Stimulated activated naive CD8-positive, alpha-beta T cell treated with anti-CD3 and anti-CD28 coated beads, Interleukin-15, Interleukin-2, amounts not matched to agents 100 ng/mL and 50 ng/mL, for 24 hours (primary cell): ENCODE measurements around the gene LAGE3.

ENCODE experiments used
- H3K27ac Mint-ChIP-seq: one replicate; pipeline ENCODE4 v1.8.0; 2021; ENCODE audit warnings: mild to moderate bottlenecking, mixed read lengths
- H3K27me3 Mint-ChIP-seq: one replicate; pipeline ENCODE4 v1.8.0; 2021; ENCODE audit warnings: mixed read lengths
- H3K36me3 Mint-ChIP-seq: one replicate; pipeline ENCODE4 v1.8.0; 2021; ENCODE audit warnings: low read depth, mixed read lengths
- H3K4me1 Mint-ChIP-seq: one replicate; pipeline ENCODE4 v1.8.0; 2021; ENCODE audit warnings: low read depth, mixed read lengths
- H3K4me3 Mint-ChIP-seq: one replicate; pipeline ENCODE4 v1.8.0; 2021; ENCODE audit warnings: mild to moderate bottlenecking, mixed read lengths
- H3K9me3 Mint-ChIP-seq: one replicate; pipeline ENCODE4 v1.8.0; 2021; ENCODE audit warnings: mixed read lengths

LAGE3 gene

GRCh38 chrX:154487518-154488290, 8.6 kb upstream of the LAGE3 start:
- Mint-ChIP-seq H3K27ac (no peak overlapping the region), H3K9me3 (no peaks in the 10 kb centered on the region), H3K4me3 (peak overlapping the region; percentile 23), H3K4me1 (peaks cover 42% of the 10 kb centered on the region), H3K36me3 (peaks cover 14% of the 10 kb centered on the region), H3K27me3 (no peaks in the 10 kb centered on the region)

- Mint-ChIP-seq H3K4me1 (peaks cover 42% of the 10 kb centered on the region), H3K27me3 (no peaks in the 10 kb centered on the region), H3K9me3 (no peaks in the 10 kb centered on the region), H3K36me3 (peaks cover 14% of the 10 kb centered on the region), H3K27ac (peak within 1 kb of the TSS; percentile 77), H3K4me3 (peak within 1 kb of the TSS; percentile 78)
Measured at GRCh38 chrX:154486396-154487207, 7.5 kb upstream of the LAGE3 start, which contains the start of gene UBL4A. TSS of gene UBL4A (minus strand) at chrX:154486615. CDS start at chrX:154486584, 31 bp downstream.

- Mint-ChIP-seq H3K9me3 (no peaks in the 10 kb centered on the region), H3K4me1 (peaks cover 39% of the 10 kb centered on the region), H3K27me3 (no peaks in the 10 kb centered on the region), H3K27ac (no peak overlapping the region), H3K4me3 (peak overlapping the region; percentile 71), H3K36me3 (peaks cover 14% of the 10 kb centered on the region)
Measured at GRCh38 chrX:154486052-154486395, 6.9 kb upstream of the LAGE3 start.

GRCh38 chrX:154485150-154486051, 6.3 kb upstream of the LAGE3 start:
- Mint-ChIP-seq H3K27ac (peak overlapping the region; percentile 31), H3K36me3 (peaks cover 14% of the 10 kb centered on the region), H3K9me3 (no peaks in the 10 kb centered on the region), H3K27me3 (no peaks in the 10 kb centered on the region), H3K4me1 (peaks cover 36% of the 10 kb centered on the region), H3K4me3 (peak overlapping the region; percentile 71)

- H3K36me3 Mint-ChIP-seq, result peaks cover 14% of the 10 kb centered on the region
- H3K9me3 Mint-ChIP-seq, result no peaks in the 10 kb centered on the region
- no peaks in the 10 kb centered on the region for H3K27me3 Mint-ChIP-seq
- H3K4me1 Mint-ChIP-seq, result peaks cover 35% of the 10 kb centered on the region
- H3K4me3 Mint-ChIP-seq, result peak overlapping the region; percentile 71
- peak overlapping the region; percentile 40 for H3K27ac Mint-ChIP-seq
Measured at GRCh38 chrX:154484255-154485149, 5.4 kb upstream of the LAGE3 start.

- H3K9me3 Mint-ChIP-seq, result no peaks in the 10 kb centered on the region
- H3K4me1 Mint-ChIP-seq, result peaks cover 29% of the 10 kb centered on the region
- no peak overlapping the region for H3K4me3 Mint-ChIP-seq
- no peaks in the 10 kb centered on the region for H3K27me3 Mint-ChIP-seq
- peaks cover 14% of the 10 kb centered on the region for H3K36me3 Mint-ChIP-seq
- H3K27ac Mint-ChIP-seq, result peak overlapping the region; percentile 37
Measured at GRCh38 chrX:154483325-154483724, 4.2 kb upstream of the LAGE3 start.

- H3K9me3 Mint-ChIP-seq, result no peaks in the 10 kb centered on the region
- no peaks in the 10 kb centered on the region for H3K27me3 Mint-ChIP-seq
- peaks cover 9% of the 10 kb centered on the region for H3K36me3 Mint-ChIP-seq
- H3K4me3 Mint-ChIP-seq, result no peak overlapping the region
- H3K27ac Mint-ChIP-seq, result no peak overlapping the region
- H3K4me1 Mint-ChIP-seq, result peaks cover 29% of the 10 kb centered on the region
Measured at GRCh38 chrX:154482786-154483185, 3.7 kb upstream of the LAGE3 start.

GRCh38 chrX:154481911-154482601, 3.0 kb upstream of the LAGE3 start:
- H3K27ac Mint-ChIP-seq, result no peak overlapping the region
- H3K27me3 Mint-ChIP-seq, result no peaks in the 10 kb centered on the region
- H3K4me3 Mint-ChIP-seq, result no peak overlapping the region
- H3K36me3 Mint-ChIP-seq, result peaks cover 9% of the 10 kb centered on the region
- no peaks in the 10 kb centered on the region for H3K9me3 Mint-ChIP-seq
- peaks cover 30% of the 10 kb centered on the region for H3K4me1 Mint-ChIP-seq

- H3K9me3 Mint-ChIP-seq, result no peaks in the 10 kb centered on the region
- H3K4me1 Mint-ChIP-seq, result peaks cover 28% of the 10 kb centered on the region
- H3K4me3 Mint-ChIP-seq, result no peak overlapping the region
Measured at GRCh38 chrX:154481195-154481594, 2.1 kb upstream of the LAGE3 start.

GRCh38 chrX:154477891-154478477, 1.1 kb downstream of the LAGE3 start:
- no peaks in the 10 kb centered on the region for H3K27me3 Mint-ChIP-seq
- H3K27ac Mint-ChIP-seq, result peak overlapping the region; percentile 55
- H3K4me1 Mint-ChIP-seq, result peaks cover 20% of the 10 kb centered on the region
- no peaks in the 10 kb centered on the region for H3K9me3 Mint-ChIP-seq
- peak overlapping the region; percentile 86 for H3K4me3 Mint-ChIP-seq
- H3K36me3 Mint-ChIP-seq, result peaks cover 5% of the 10 kb centered on the region

More at GRCh38 chrX:154481195-154481594, 2.1 kb upstream of the LAGE3 start:
- H3K27me3 Mint-ChIP-seq, result no peaks in the 10 kb centered on the region
- no peak overlapping the region for H3K27ac Mint-ChIP-seq
- peaks cover 9% of the 10 kb centered on the region for H3K36me3 Mint-ChIP-seq

- H3K4me3 Mint-ChIP-seq, result no peak overlapping the region
- H3K4me1 Mint-ChIP-seq, result peaks cover 20% of the 10 kb centered on the region
- no peaks in the 10 kb centered on the region for H3K27me3 Mint-ChIP-seq
- no peaks in the 10 kb centered on the region for H3K9me3 Mint-ChIP-seq
- no peak overlapping the region for H3K27ac Mint-ChIP-seq
- H3K36me3 Mint-ChIP-seq, result peaks cover 5% of the 10 kb centered on the region
Measured at GRCh38 chrX:154476821-154477220, 2.3 kb downstream of the LAGE3 start.

GRCh38 chrX:154473683-154474082, 5.4 kb downstream of the LAGE3 start:
- no peak overlapping the region for H3K27ac Mint-ChIP-seq
- peaks cover 5% of the 10 kb centered on the region for H3K36me3 Mint-ChIP-seq

More at GRCh38 chrX:154473683-154474082, 5.4 kb downstream of the LAGE3 start:
- no peaks in the 10 kb centered on the region for H3K27me3 Mint-ChIP-seq
- H3K9me3 Mint-ChIP-seq, result no peaks in the 10 kb centered on the region
- no peak overlapping the region for H3K4me3 Mint-ChIP-seq
- H3K4me1 Mint-ChIP-seq, result peaks cover 14% of the 10 kb centered on the region
